ENCODE measurements around the gene KLHL12.

DNA sequence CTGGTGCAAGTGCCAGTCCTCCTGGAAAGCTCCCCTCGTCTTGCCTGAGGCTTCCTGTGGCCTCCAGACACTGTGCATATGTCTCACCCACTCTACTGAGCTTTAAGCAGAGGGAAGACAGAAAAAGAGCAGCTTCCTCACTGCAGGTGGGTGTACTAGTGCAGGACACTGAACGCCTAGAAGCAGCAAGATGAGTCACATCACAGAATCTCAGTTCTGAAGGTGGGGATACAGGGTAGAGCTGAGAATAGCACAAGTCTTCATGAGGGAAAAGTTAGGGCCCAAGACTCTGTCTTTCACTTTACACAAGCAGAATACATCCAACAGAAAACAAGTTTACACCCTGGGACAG, 78.9 kb downstream of the KLHL12 start:
- TF ChIP-seq, protein P1, sequence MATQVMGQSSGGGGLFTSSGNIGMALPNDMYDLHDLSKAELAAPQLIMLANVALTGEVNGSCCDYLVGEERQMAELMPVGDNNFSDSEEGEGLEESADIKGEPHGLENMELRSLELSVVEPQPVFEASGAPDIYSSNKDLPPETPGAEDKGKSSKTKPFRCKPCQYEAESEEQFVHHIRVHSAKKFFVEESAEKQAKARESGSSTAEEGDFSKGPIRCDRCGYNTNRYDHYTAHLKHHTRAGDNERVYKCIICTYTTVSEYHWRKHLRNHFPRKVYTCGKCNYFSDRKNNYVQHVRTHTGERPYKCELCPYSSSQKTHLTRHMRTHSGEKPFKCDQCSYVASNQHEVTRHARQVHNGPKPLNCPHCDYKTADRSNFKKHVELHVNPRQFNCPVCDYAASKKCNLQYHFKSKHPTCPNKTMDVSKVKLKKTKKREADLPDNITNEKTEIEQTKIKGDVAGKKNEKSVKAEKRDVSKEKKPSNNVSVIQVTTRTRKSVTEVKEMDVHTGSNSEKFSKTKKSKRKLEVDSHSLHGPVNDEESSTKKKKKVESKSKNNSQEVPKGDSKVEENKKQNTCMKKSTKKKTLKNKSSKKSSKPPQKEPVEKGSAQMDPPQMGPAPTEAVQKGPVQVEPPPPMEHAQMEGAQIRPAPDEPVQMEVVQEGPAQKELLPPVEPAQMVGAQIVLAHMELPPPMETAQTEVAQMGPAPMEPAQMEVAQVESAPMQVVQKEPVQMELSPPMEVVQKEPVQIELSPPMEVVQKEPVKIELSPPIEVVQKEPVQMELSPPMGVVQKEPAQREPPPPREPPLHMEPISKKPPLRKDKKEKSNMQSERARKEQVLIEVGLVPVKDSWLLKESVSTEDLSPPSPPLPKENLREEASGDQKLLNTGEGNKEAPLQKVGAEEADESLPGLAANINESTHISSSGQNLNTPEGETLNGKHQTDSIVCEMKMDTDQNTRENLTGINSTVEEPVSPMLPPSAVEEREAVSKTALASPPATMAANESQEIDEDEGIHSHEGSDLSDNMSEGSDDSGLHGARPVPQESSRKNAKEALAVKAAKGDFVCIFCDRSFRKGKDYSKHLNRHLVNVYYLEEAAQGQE (IDR thresholded peaks at IDR 0.05; ENCODE audit: insufficient read depth in 1 of 2, low read depth in 2 of 2, low read length in 2 of 2): no peak
- TF ChIP-seq POLR2AphosphoS5 (IDR thresholded peaks at IDR 0.05; ENCODE audit: low read depth, low read length) (no peak), TAF1 (IDR thresholded peaks at IDR 0.05; ENCODE audit: borderline replicate concordance, insufficient read depth, low read length) (no peak)
